Measurements from ENCODE around the gene PSAP.

The PSAP gene

GRCh38 chr10:71824333-71824732 lies 26.7 kb downstream of the PSAP start:
- H3K4me1 ChIP-seq (ENCODE audit: control insufficient read depth in 1 of 2, insufficient read depth in 2 of 2, low read length in 2 of 2) = no peaks in the 10 kb centered on the region
- H3K79me1 ChIP-seq (ENCODE audit: low read length) = no peaks in the 10 kb centered on the region
- no peak overlapping the region for H3K4me3 ChIP-seq (ENCODE audit: low read depth, low read length)
- H4K8ac ChIP-seq (ENCODE audit: low read depth, low read length) = no peak overlapping the region
- H2BK5ac ChIP-seq (ENCODE audit: low read depth, low read length, poor library complexity) = no peak overlapping the region
- H3K27ac ChIP-seq (ENCODE audit: low read depth, low read length) = no peak overlapping the region
- WGBS (ENCODE audit: extremely low coverage, insufficient coverage, insufficient read length) = no CpG with 5 or more reads among the region's 3 CpGs
- no peak overlapping the region for H2BK120ac ChIP-seq (ENCODE audit: insufficient read depth, low read length, poor library complexity)
- no peak overlapping the region for H2AFZ ChIP-seq (ENCODE audit: insufficient read depth, low read length, poor library complexity)
- H4K91ac ChIP-seq (ENCODE audit: low read depth, low read length) = no peak overlapping the region
- H3K9ac ChIP-seq (ENCODE audit: low read length) = no peak overlapping the region
- no peak overlapping the region for H4K12ac ChIP-seq (ENCODE audit: low read depth, low read length)
- DNase-seq = no peak
- H2BK12ac ChIP-seq (ENCODE audit: low read length) = no peak overlapping the region
- no peaks in the 10 kb centered on the region for H3K27me3 ChIP-seq (ENCODE audit: insufficient read depth, low read length)
- no peak overlapping the region for H3K23ac ChIP-seq (ENCODE audit: low read length)
- no peak overlapping the region for H3K4me2 ChIP-seq (ENCODE audit: low read length)
- no peak overlapping the region for H3K14ac ChIP-seq (ENCODE audit: low read length)
- H3K9me3 ChIP-seq (ENCODE audit: insufficient read depth, low read depth, low read length) = peaks cover 5% of the 10 kb centered on the region
- peaks cover 59 to 81% of the 10 kb centered on the region in 2 experiments for H3K36me3 ChIP-seq (ENCODE audit: control insufficient read depth in 1 of 2, insufficient read depth in 2 of 2, low read length in 2 of 2)
- H3K18ac ChIP-seq (ENCODE audit: low read length) = no peak overlapping the region
- no peak overlapping the region for H2AK5ac ChIP-seq (ENCODE audit: low read length)
- no peak overlapping the region for H3K4ac ChIP-seq (ENCODE audit: low read depth, low read length)
- H3K79me2 ChIP-seq (ENCODE audit: control insufficient read depth, insufficient read depth, low read length, poor library complexity) = no peaks in the 10 kb centered on the region

- H3K36me3 ChIP-seq (ENCODE audit: control insufficient read depth in 1 of 2, insufficient read depth in 2 of 2, low read length in 2 of 2) = peaks cover 62 to 82% of the 10 kb centered on the region in 2 experiments
- no peak overlapping the region for H2BK5ac ChIP-seq (ENCODE audit: low read depth, low read length, poor library complexity)
- no peak overlapping the region for H3K4me2 ChIP-seq (ENCODE audit: low read length)
- no peak for DNase-seq
- no peak overlapping the region for H2AFZ ChIP-seq (ENCODE audit: insufficient read depth, low read length, poor library complexity)
- no peak overlapping the region for H3K4me3 ChIP-seq (ENCODE audit: low read depth, low read length)
- no peak overlapping the region for H3K4ac ChIP-seq (ENCODE audit: low read depth, low read length)
- no peak overlapping the region for H2BK120ac ChIP-seq (ENCODE audit: insufficient read depth, low read length, poor library complexity)
- H4K8ac ChIP-seq (ENCODE audit: low read depth, low read length) = no peak overlapping the region
- no peak overlapping the region for H3K14ac ChIP-seq (ENCODE audit: low read length)
- H4K12ac ChIP-seq (ENCODE audit: low read depth, low read length) = no peak overlapping the region
- H3K27ac ChIP-seq (ENCODE audit: low read depth, low read length) = no peak overlapping the region
- no peaks in the 10 kb centered on the region for H3K79me1 ChIP-seq (ENCODE audit: low read length)
- H4K91ac ChIP-seq (ENCODE audit: low read depth, low read length) = no peak overlapping the region
- H3K9ac ChIP-seq (ENCODE audit: low read length) = no peak overlapping the region
- H3K4me1 ChIP-seq (ENCODE audit: control insufficient read depth in 1 of 2, insufficient read depth in 2 of 2, low read length in 2 of 2) = no peaks in the 10 kb centered on the region
- no peaks in the 10 kb centered on the region for H3K27me3 ChIP-seq (ENCODE audit: insufficient read depth, low read length)
- H3K79me2 ChIP-seq (ENCODE audit: control insufficient read depth, insufficient read depth, low read length, poor library complexity) = no peaks in the 10 kb centered on the region
- H2AK5ac ChIP-seq (ENCODE audit: low read length) = no peak overlapping the region
- no peak overlapping the region for H3K23ac ChIP-seq (ENCODE audit: low read length)
- no CpG with 5 or more reads among the region's 4 CpGs for WGBS (ENCODE audit: extremely low coverage, insufficient coverage, insufficient read length)
- no peak overlapping the region for H2BK12ac ChIP-seq (ENCODE audit: low read length)
- peaks cover 3% of the 10 kb centered on the region for H3K9me3 ChIP-seq (ENCODE audit: insufficient read depth, low read depth, low read length)
- H3K18ac ChIP-seq (ENCODE audit: low read length) = peak overlapping the region; percentile 52
These were observed 27.7 kb downstream of the PSAP start for GRCh38 chr10:71823356-71823755.

- H3K79me2 ChIP-seq (ENCODE audit: control insufficient read depth, insufficient read depth, low read length, poor library complexity) = no peaks in the 10 kb centered on the region
- no peak overlapping the region for H3K4ac ChIP-seq (ENCODE audit: low read depth, low read length)
- H3K14ac ChIP-seq (ENCODE audit: low read length) = no peak overlapping the region
- H2BK120ac ChIP-seq (ENCODE audit: insufficient read depth, low read length, poor library complexity) = no peak overlapping the region
- no peak overlapping the region for H2BK12ac ChIP-seq (ENCODE audit: low read length)
- H2AFZ ChIP-seq (ENCODE audit: insufficient read depth, low read length, poor library complexity) = no peak overlapping the region
- no peak overlapping the region for H3K27ac ChIP-seq (ENCODE audit: low read depth, low read length)
- H4K12ac ChIP-seq (ENCODE audit: low read depth, low read length) = no peak overlapping the region
- H3K9me3 ChIP-seq (ENCODE audit: insufficient read depth, low read depth, low read length) = peaks cover 3% of the 10 kb centered on the region
- H3K23ac ChIP-seq (ENCODE audit: low read length) = no peak overlapping the region
- H3K4me1 ChIP-seq (ENCODE audit: control insufficient read depth in 1 of 2, insufficient read depth in 2 of 2, low read length in 2 of 2) = no peaks in the 10 kb centered on the region
- no peak overlapping the region for H4K8ac ChIP-seq (ENCODE audit: low read depth, low read length)
- no CpG with 5 or more reads among the region's 9 CpGs for WGBS (ENCODE audit: extremely low coverage, insufficient coverage, insufficient read length)
- H3K18ac ChIP-seq (ENCODE audit: low read length) = no peak overlapping the region
- no peak for DNase-seq
- no peak overlapping the region for H3K9ac ChIP-seq (ENCODE audit: low read length)
- H3K4me3 ChIP-seq (ENCODE audit: low read depth, low read length) = no peak overlapping the region
- no peak overlapping the region for H2BK5ac ChIP-seq (ENCODE audit: low read depth, low read length, poor library complexity)
- H3K4me2 ChIP-seq (ENCODE audit: low read length) = no peak overlapping the region
- no peaks in the 10 kb centered on the region for H3K79me1 ChIP-seq (ENCODE audit: low read length)
- no peak overlapping the region for H2AK5ac ChIP-seq (ENCODE audit: low read length)
- H4K91ac ChIP-seq (ENCODE audit: low read depth, low read length) = no peak overlapping the region
- H3K27me3 ChIP-seq (ENCODE audit: insufficient read depth, low read length) = no peaks in the 10 kb centered on the region
- H3K36me3 ChIP-seq (ENCODE audit: control insufficient read depth in 1 of 2, insufficient read depth in 2 of 2, low read length in 2 of 2) = peaks cover 69 to 87% of the 10 kb centered on the region in 2 experiments
These were observed 28.9 kb downstream of the PSAP start for GRCh38 chr10:71821909-71822763.

GRCh38 chr10:71820966-71821365 lies 30.1 kb downstream of the PSAP start:
- Histone ChIP-seq H3K4ac (ENCODE audit: low read depth, low read length) (no peak overlapping the region), H3K4me1 (ENCODE audit: control insufficient read depth in 1 of 2, insufficient read depth in 2 of 2, low read length in 2 of 2) (no peaks in the 10 kb centered on the region), H2AFZ (ENCODE audit: insufficient read depth, low read length, poor library complexity) (no peak overlapping the region), H4K12ac (ENCODE audit: low read depth, low read length) (no peak overlapping the region), H2BK5ac (ENCODE audit: low read depth, low read length, poor library complexity) (no peak overlapping the region), H4K91ac (ENCODE audit: low read depth, low read length) (no peak overlapping the region), H2BK120ac (ENCODE audit: insufficient read depth, low read length, poor library complexity) (no peak overlapping the region), H3K23ac (ENCODE audit: low read length) (no peak overlapping the region), H3K14ac (ENCODE audit: low read length) (no peak overlapping the region), H3K36me3 (ENCODE audit: control insufficient read depth in 1 of 2, insufficient read depth in 2 of 2, low read length in 2 of 2) (peaks cover 76 to 91% of the 10 kb centered on the region in 2 experiments), H3K18ac (ENCODE audit: low read length) (no peak overlapping the region), H3K9ac (ENCODE audit: low read length) (no peak overlapping the region), H2AK5ac (ENCODE audit: low read length) (no peak overlapping the region), H3K79me2 (ENCODE audit: control insufficient read depth, insufficient read depth, low read length, poor library complexity) (no peaks in the 10 kb centered on the region), H3K27me3 (ENCODE audit: insufficient read depth, low read length) (no peaks in the 10 kb centered on the region), H4K8ac (ENCODE audit: low read depth, low read length) (no peak overlapping the region), H3K4me3 (ENCODE audit: low read depth, low read length) (no peak overlapping the region), H3K4me2 (ENCODE audit: low read length) (no peak overlapping the region), H3K27ac (ENCODE audit: low read depth, low read length) (no peak overlapping the region), H3K9me3 (ENCODE audit: insufficient read depth, low read depth, low read length) (peaks cover 3% of the 10 kb centered on the region), H3K79me1 (ENCODE audit: low read length) (no peaks in the 10 kb centered on the region), H2BK12ac (ENCODE audit: low read length) (no peak overlapping the region)
- WGBS (ENCODE audit: extremely low coverage, insufficient coverage, insufficient read length) = no CpG with 5 or more reads among the region's 8 CpGs
- no peak for DNase-seq
